22Rv1 (cell line): ENCODE measurements around the gene ERCC1.

Experiments
- H3K27ac ChIP-seq: fragments of 450-650 bp; 2 replicates; pipeline ENCODE4 v1.5.1; 2017
- ZFX ChIP-seq: fragments of 450-650 bp; IDR thresholded peaks from 2 replicates; pipeline ENCODE4 v1.6.1; 2017; ENCODE audit warnings: antibody characterized with exemption, borderline replicate concordance
- TF ChIP-seq, protein P1 (sequence below): fragments of 450-650 bp; IDR thresholded peaks from 2 replicates; pipeline ENCODE4 v1.5.1; 2017; ENCODE audit warnings: mild to moderate bottlenecking

The ERCC1 gene

DNA sequence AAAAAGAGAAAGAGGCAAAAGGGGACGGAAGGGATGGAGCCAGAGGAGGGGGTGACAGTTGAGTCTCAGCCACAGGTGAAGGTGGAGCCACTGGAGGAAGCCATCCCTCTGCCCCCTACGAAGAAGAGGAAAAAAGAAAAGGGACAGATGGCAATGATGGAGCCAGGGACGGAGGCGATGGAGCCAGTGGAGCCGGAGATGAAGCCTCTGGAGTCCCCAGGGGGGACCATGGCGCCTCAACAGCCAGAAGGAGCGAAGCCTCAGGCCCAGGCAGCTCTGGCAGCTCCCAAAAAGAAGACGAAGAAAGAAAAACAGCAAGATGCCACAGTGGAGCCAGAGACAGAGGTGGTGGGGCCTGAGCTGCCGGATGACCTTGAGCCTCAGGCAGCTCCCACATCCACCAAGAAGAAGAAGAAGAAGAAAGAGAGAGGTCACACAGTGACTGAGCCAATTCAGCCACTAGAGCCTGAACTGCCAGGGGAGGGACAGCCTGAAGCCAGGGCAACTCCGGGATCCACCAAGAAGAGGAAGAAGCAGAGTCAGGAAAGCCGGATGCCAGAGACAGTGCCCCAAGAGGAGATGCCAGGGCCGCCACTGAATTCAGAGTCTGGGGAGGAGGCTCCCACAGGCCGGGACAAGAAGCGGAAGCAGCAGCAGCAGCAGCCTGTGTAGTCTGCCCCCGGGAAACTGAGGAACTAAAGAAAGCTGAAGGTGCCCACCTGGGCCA, 14.7 kb downstream of the ERCC1 start:
- TF ChIP-seq, protein P1, sequence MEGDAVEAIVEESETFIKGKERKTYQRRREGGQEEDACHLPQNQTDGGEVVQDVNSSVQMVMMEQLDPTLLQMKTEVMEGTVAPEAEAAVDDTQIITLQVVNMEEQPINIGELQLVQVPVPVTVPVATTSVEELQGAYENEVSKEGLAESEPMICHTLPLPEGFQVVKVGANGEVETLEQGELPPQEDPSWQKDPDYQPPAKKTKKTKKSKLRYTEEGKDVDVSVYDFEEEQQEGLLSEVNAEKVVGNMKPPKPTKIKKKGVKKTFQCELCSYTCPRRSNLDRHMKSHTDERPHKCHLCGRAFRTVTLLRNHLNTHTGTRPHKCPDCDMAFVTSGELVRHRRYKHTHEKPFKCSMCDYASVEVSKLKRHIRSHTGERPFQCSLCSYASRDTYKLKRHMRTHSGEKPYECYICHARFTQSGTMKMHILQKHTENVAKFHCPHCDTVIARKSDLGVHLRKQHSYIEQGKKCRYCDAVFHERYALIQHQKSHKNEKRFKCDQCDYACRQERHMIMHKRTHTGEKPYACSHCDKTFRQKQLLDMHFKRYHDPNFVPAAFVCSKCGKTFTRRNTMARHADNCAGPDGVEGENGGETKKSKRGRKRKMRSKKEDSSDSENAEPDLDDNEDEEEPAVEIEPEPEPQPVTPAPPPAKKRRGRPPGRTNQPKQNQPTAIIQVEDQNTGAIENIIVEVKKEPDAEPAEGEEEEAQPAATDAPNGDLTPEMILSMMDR, result no peak
- no peak for TF ChIP-seq ZFX
- peak overlapping the region; percentile 96; the same call in 1 of the 2 replicates for H3K27ac ChIP-seq

DNA sequence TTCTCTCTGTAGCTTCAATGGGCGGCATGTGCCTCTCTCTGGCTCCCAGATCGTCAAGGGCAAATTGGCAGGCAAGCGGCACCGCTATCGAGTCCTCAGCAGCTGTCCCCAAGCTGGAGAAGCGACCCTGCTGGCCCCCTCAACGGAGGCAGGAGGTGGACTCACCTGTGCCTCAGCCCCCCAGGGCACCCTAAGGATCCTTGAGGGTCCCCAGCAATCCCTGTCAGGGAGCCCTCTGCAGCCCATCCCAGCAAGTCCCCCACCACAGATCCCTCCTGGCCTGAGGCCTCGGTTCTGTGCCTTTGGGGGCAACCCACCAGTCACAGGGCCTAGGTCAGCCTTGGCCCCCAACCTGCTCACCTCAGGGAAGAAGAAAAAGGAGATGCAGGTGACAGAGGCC, 15.6 kb downstream of the ERCC1 start:
- no peak for TF ChIP-seq ZFX
- TF ChIP-seq, protein P1, result no peak
- H3K27ac ChIP-seq, result peak overlapping the region; percentile 96

- H3K27ac ChIP-seq, result peak overlapping the region; percentile 96
Measured at GRCh38 chr19:45407585-45407984, 16.1 kb downstream of the ERCC1 start.

GRCh38 chr19:45407091-45407375, 16.7 kb downstream of the ERCC1 start:
- H3K27ac ChIP-seq, result peak overlapping the region; percentile 96
- TF ChIP-seq ZFX, result no peak
- TF ChIP-seq, protein P1, result no peak

DNA sequence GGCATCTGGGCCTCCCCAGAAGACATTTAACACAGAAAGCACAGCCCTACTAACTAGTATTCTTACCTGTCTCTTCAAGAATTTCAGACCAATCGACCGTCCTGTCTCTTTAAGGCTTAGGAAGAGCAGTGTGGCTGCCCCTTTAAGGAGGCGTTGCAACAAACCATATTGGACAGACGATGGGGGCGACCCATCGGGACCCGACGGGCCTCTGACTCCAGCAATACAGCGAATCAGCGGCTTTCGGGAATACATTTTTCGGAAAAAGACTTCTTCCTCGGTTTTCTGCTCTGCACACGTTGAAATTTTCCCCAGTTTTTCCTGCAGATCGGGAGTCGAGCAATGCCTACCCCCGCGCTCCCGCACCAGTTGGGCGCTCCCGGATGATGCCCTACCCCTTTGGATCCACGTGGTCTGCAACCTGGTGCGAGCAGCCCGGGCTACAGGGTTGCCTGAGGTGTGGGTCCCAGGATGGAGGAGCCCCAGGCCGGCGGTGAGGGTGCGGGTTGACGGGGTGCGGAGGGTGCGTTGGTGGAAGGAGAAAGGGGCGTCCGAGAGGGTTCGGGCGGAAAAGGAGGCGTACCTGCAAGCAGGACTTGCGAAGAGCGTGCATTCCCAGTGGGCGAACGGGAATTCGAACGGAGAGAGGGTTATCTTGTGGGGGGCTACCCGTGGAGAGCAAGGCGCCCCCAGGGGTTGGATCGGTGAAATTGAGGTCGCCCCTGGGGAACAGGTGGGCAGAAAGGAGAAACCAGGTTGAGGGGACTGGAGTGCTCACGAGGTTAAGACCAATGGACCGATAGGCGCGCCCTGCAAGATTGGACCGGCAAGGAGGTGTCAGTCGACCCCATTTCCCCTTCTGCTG, 17.3 kb downstream of the ERCC1 start, which contains the start of gene POLR1G:
TSS of gene POLR1G (plus strand) at position 419 of the 865 bp plus-strand sequence. CDS start at position 472, 53 bp downstream.
- peak within 1 kb of the TSS; percentile 96 for H3K27ac ChIP-seq
- no peak for TF ChIP-seq ZFX
- TF ChIP-seq, protein P1, result no peak

- H3K27ac ChIP-seq, result peak overlapping the region; percentile 96
- no peak for TF ChIP-seq ZFX
- TF ChIP-seq, protein P1, result no peak
Measured at GRCh38 chr19:45405435-45406225, 18.1 kb downstream of the ERCC1 start.
